Activated CD8-positive, alpha-beta memory T cell treated with anti-CD3 and anti-CD28 coated beads, Interleukin-2, amount 50 U/mL, for 1 hour (primary cell): ENCODE results near the gene RAD51AP1.

ENCODE experiments used
- DNase-seq: peaks from one replicate; pipeline ENCODE4 v3.0.0-alpha.2; 2020; ENCODE audit errors: extremely low read depth

The RAD51AP1 gene

GRCh38 chr12:4545195-4545594 lies 6.5 kb downstream of the RAD51AP1 start:
- DNase-seq = no peak

GRCh38 chr12:4552191-4552590 lies 13.5 kb downstream of the RAD51AP1 start:
- DNase-seq = no peak

GRCh38 chr12:4553943-4554342 lies 15.3 kb downstream of the RAD51AP1 start:
- DNase-seq = no peak

DNA sequence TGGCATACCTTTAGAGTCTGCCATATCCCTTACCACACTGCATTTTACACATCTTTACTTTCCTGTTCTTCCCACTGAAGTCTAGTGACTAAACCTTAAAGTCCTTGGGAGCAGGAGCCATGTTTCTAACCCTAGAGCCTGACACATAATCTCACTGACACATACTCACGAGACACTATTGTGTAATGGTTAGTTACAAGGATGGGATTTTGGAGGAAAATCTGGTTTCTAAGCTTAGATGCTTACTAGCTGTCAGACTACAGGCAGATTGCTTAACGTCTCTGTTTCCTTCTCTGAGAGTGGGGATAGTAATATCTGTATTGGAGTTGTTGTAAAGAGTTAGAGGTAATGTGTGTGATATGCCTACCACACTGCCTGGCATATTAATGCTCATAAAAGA lies 17.1 kb downstream of the RAD51AP1 start:
- DNase-seq = no peak

DNA sequence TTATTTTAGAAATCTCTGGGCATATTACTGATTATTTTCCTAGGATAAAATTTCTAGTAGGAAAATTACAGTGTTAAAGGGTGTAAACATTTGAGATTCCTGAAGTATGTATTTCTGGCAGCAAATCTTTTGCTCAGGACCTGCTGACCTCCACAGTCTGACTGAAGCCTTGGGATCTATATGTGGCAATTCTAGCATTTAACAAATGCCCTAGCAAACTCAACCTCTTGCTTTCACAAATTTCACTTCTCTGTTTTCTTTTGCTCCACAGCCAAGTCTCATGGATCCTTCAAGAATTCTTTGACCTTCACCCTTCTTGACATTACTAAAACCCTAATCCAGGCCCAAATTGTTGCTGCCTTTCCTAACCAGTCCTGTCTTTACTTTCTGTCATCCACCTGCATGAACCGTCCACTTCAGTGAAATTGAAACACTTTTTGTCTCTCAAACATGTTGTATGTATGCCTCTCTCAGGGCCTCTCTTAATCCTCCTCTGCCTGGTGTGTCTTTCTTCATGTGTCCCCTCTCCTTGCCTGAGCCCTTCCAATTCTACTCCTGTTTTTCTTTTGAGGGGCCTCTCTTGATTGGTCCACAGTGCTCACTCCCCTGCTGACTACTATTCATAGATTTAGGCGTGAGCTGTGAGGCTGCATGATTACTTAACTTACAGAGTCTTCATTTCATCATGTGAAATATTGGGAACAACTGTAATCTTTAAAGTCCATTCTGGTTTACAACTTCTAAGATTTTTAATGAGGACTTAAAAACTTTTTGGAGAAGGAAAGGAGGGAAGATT lies 18.2 kb downstream of the RAD51AP1 start:
- DNase-seq = no peak

GRCh38 chr12:4557586-4557985 lies 18.9 kb downstream of the RAD51AP1 start:
- no peak for DNase-seq

GRCh38 chr12:4558171-4558570 lies 19.5 kb downstream of the RAD51AP1 start:
- no peak for DNase-seq

DNA sequence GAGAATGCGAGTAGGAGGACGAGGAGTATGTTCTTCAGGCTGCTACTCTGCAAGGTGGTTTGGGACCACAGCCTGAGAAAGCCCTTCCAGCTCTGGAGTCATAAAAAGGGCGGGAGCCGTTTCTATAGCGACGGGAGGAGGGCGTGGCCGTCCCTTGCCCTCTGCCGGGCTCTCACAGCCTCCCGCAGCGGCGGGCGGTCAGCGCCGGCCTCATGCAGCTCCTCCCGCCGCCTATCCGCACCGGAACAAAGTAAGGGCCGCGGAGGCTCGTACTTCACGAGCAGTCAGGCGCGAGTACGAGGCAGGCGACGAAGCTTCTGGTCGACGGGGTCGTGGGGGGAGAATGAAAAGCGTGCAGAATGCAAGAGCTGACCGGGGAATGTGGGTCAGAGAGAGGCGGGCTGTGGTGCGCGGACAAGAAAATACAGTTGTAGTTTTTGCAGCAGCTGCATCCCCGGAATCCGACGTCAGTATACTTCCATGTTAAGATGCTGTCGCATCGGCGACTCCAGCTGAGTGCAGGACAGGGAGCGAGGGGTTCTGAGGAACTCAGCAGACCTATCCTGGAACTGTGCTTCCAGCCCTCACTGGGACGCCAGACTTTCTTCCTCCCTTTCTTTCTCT lies 23.5 kb downstream of the RAD51AP1 start, which contains the start of gene DYRK4:
Gene DYRK4, plus strand, starts transcription at position 175 of the 624 bp plus-strand sequence. Its CDS starts 38 bp downstream, at position 213.
- no peak for DNase-seq

GRCh38 chr12:4563336-4563735 lies 24.6 kb downstream of the RAD51AP1 start:
- no peak for DNase-seq

DNA sequence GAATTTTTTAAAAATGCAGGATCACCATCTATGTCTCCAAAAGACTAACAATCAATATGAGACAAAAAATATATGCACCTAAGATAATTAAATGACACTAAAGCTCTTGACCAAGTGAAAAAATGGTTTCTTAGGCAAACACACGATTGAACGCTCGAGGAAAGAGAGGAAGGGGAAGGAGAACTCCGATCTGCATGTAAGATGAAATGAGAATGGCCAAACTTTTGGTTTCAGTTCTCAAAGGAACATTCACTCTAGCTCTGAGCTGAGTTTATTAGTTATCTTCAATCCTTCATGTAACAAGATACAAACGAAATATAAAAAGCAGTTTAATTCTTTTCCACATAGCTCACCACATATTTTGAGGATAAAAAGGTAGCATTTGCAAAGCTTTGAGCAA lies 26.1 kb downstream of the RAD51AP1 start:
- no peak for DNase-seq

- no peak for DNase-seq
Observed at GRCh38 chr12:4566474-4566873, 27.8 kb downstream of the RAD51AP1 start.

- DNase-seq = no peak
Observed at GRCh38 chr12:4567073-4567881, 28.6 kb downstream of the RAD51AP1 start.

GRCh38 chr12:4569261-4569660 lies 30.6 kb downstream of the RAD51AP1 start:
- no peak for DNase-seq

DNA sequence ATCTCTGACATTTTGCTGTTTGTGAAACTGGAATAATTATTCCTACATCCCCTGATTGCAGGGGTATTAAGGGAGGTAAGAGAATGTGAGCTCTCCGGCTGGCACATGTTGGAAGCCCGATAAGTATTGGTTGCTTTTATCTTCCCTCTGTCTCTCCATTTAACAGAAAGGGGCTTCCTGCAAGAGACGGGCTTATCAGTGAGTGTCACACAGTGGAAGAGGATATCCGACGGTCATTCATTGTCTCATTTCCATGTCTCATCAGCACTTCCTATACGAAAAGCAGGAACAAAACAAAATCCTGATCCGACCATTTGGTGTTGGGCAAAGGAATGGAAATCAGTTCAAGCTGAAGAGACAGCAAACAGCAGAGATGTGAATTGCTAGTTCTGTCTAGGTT lies 34.0 kb downstream of the RAD51AP1 start:
- DNase-seq = no peak

DNA sequence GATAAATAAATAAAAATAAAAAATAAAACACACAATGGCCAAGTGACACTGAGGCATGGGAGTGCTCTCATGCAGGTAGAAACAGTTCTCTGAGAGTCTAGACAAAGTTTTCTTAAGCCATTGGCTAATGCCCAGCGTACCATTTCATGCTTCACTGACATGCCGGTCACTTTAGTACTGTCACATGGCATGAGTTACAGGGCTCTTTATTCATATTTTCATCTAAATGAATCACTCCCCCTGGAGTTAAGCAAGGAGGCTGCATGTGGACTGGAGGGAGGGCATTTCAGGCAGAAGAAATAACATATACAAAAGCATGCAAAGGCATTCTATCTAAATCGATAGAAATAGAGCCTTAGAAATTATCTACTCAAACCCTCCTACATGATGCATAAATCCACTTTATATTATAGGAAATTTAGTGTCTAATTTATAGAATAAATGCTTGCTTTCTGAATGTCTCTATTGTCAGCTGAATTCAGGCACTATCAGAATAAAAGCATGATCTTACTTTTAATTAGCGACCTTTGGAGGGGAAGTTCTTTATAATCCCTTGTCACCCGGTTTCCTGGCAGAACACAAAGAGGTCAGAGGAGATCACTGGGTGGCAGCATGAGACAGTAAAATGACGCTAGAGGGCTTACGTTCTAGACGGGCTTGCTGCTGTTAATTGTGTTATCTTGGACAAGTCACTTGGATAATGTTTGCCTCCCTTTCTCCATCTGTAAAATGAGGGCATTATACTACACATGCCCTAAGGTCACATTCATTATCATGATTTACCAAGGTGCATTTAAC lies 40.8 kb downstream of the RAD51AP1 start:
- DNase-seq = no peak

- DNase-seq = no peak
Observed at GRCh38 chr12:4580281-4580688, 41.6 kb downstream of the RAD51AP1 start.

- DNase-seq = no peak
Observed at GRCh38 chr12:4584281-4584680, 45.6 kb downstream of the RAD51AP1 start.

GRCh38 chr12:4584896-4585295 lies 46.2 kb downstream of the RAD51AP1 start:
- no peak for DNase-seq

DNA sequence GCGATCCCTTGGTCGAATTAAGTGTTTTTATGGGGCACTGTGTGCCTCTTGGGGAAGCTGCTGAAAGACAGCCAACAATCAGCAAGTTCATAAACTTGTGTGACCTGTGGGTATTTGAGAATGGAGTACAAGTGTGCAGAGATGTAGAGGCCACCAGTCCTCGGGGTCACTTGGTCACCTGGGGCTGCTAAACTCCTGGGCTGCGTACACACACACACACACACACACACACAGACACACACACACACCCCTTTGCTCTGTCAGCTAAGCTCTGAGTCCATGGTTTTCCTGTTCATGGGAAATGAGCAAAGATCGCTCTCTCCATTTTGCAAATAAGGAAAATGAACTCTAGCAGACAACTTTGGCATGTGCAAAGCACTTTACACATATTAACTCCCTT lies 47.8 kb downstream of the RAD51AP1 start:
- DNase-seq = no peak

DNA sequence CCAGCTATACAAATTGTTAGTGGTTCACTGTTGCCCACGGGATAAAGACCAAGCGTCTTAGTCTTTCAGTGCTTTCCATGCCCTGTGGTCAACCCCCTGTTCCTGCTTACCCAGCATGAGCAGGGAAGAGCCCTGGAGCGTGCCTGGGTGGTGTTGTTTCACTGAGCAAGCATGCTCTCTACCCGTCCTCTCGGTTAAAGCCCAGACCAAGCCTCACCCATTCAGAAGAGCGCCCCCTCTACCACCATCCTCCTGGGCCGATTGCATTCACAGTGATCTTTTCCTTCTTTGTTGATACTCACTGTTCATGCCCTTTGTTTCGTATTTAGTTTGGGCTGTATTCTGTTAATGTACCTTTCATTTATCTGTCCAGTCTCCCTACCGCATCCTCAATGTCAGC lies 48.4 kb downstream of the RAD51AP1 start:
- no peak for DNase-seq

GRCh38 chr12:4588916-4589315 lies 50.2 kb downstream of the RAD51AP1 start:
- DNase-seq = no peak

- no peak for DNase-seq
Observed at GRCh38 chr12:4589941-4590340, 51.3 kb downstream of the RAD51AP1 start.
